Mesodermal cell (in vitro differentiated cells): Measurements from ENCODE around the gene PERCC1. TPM values are rescaled to one million over a fixed set of nuclear protein-coding genes. Genes with fewer than 3 reads are reported as not detected.

Source experiments
- H3K27ac ChIP-seq: 2 replicates; pipeline ENCODE4 v1.7.0; 2013; ENCODE audit warnings: mild to moderate bottlenecking, low read depth, low read length, moderate library complexity; ENCODE audit not compliant: severe bottlenecking
- H3K36me3 ChIP-seq: 2 replicates; pipeline ENCODE4 v1.7.1; 2013; ENCODE audit warnings: mild to moderate bottlenecking, low read length, moderate library complexity; ENCODE audit not compliant: control insufficient read depth, insufficient read depth
- H3K4me1 ChIP-seq: one replicate; pipeline ENCODE4 v1.7.1; 2013; ENCODE audit warnings: mild to moderate bottlenecking, low read length; ENCODE audit not compliant: insufficient read depth, control insufficient read depth, poor library complexity, severe bottlenecking
- H3K4me3 ChIP-seq: 2 replicates; pipeline ENCODE4 v1.7.0; 2013; ENCODE audit warnings: low read length, control low read depth, mild to moderate bottlenecking; ENCODE audit not compliant: insufficient read depth, poor library complexity, severe bottlenecking; ENCODE audit errors: extremely low read depth
- H3K9me3 ChIP-seq: 2 replicates; pipeline ENCODE4 v1.7.1; 2013; ENCODE audit warnings: mild to moderate bottlenecking, low read length, moderate library complexity; ENCODE audit not compliant: control insufficient read depth
- WGBS, 2 experiments: methylation state at CpG; one replicate each; pipeline ENCODE4 v1.1.5; 2013; ENCODE audit warnings: missing lambda C conversion rate in 2 of 2; ENCODE audit not compliant: insufficient coverage in 2 of 2; 5-methylcytosine and 5-hydroxymethylcytosine counted together
- polyA plus RNA-seq, 2 experiments: library from polyadenylated mRNA; stranded (reverse); fragments of 50-300 nt; gene quantifications; one replicate each; pipeline ENCODE4 v1.2.3, GENCODE V29; 2013

The PERCC1 gene
- not detected for polyA plus RNA-seq (2013, experiment 1 of 2)
- not detected for polyA plus RNA-seq (2013, experiment 2 of 2)

DNA sequence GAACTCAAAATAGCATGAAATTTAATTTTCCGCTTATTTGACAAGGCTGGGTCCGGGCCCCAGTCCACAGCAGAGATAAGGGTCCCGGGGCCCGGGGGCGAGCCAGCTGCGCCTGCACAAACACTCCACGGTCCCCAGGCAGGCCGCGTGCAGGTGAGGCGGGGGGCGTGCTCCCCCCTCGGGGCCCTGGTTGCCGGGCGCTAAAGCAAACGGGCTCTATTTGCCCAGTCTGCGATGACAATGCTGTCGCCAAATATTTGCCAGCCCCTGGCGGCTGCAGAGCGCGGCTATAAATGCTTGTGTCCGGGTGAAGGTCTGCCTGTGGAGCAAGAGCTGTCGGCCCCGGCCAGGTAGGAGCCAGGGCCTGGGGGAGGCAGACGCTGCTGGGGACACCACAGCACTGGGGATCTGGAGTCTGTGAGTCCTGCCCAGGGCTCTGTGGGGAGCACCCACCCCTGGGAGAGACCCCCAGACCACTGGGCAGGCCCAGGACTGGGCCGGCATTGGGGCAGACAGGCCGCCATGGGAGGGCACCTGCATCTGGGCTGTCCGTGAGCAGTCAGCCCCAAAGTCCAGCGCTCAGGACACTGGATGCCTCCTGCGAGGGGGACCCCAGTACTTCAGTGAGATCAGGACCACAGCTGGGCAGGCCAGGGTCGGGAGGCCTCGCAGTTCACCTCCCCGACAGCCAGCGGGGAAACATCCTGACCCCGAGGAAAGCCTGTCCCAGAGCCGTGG is at the start of gene PERCC1:
PERCC1 (plus strand) TSS at position 320 of the 738 bp plus-strand sequence. CDS start 1,516 bp downstream, outside the sequence.
- 86 to 90% methylated on average over 29 to 34 of the region's 35 CpGs for WGBS, 2 experiments

DNA sequence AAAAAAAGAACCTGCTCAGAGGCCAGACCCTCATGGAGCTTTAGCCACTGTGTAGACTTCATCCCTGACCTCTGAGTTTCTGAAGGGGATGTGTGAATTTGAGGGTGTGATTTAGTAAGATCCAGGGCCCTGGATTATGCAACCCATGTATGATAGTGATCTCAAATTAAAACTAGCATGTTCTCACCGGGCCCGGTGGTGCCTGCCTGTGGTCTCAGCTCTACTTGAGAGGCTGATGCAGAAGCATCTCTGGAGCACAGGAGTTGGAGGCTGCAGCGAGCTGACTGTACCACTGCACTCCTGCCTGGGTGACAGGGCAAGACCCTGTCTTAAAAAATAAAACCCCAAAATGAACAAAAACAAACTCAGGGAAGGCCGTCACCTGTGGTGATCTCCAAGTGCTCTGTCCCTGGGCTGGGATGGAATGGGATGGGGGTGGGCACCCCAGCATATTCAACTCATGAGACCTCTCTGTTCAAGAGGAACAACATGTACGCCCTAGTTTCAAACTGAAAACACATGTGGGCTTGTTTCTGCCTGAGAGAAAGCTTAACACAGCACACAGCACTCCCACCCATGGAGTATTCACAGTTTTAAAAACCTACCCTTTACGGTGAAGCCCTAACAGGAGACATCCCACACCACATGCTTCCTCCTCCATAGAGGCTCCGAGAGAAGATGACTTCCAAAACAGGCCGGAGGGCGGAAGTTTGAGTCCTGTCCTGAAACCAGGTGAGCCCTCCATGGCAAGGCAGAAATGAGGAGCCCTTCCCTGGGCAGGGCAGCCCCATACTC is 49.1 kb upstream of the PERCC1 start:
- 90 to 96% methylated on average over 6 to 7 of the region's 9 CpGs for WGBS, 2 experiments
- Histone ChIP-seq H3K9me3 (no peaks in the 10 kb centered on the region), H3K4me3 (no peak overlapping the region)

More for the DNA sequence above, at the start of gene PERCC1:
- Histone ChIP-seq H3K9me3 (no peaks in the 10 kb centered on the region), H3K4me3 (no peak within 1 kb of the TSS), H3K36me3 (no peaks in the 10 kb centered on the region), H3K27ac (no peak within 1 kb of the TSS), H3K4me1 (no peaks in the 10 kb centered on the region)

DNA sequence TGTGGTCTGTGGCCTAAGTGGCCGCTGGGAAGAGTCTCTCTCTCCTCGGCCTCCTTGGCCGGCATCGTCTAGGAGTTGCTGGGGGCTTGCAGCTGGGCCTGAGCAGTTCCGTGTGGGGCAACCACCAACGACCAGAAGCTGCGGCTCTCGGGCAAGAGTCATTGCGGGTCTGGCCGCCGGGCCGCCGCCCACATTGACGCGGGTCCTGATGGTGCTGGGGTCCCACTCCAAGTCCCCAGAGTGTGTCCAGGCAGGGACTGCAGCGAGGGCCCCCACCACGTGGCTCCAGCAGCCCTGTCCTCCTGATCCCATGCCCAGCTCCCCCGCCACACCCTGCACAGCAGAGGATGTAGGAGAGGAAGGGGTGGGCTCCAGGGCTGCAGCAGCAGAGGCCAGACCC is 47.3 kb upstream of the PERCC1 start:
- Histone ChIP-seq H3K4me3 (no peak overlapping the region), H3K27ac (no peak overlapping the region), H3K4me1 (peaks cover 3% of the 10 kb centered on the region), H3K36me3 (peaks cover 16% of the 10 kb centered on the region), H3K9me3 (no peaks in the 10 kb centered on the region)
- 89 to 97% methylated on average over 16 to 17 of the region's 18 CpGs for WGBS, 2 experiments

More for the DNA sequence above, 49.1 kb upstream of the PERCC1 start:
- H3K36me3 ChIP-seq: peaks cover 16% of the 10 kb centered on the region
- peaks cover 3% of the 10 kb centered on the region for H3K4me1 ChIP-seq
- no peak overlapping the region for H3K27ac ChIP-seq

DNA sequence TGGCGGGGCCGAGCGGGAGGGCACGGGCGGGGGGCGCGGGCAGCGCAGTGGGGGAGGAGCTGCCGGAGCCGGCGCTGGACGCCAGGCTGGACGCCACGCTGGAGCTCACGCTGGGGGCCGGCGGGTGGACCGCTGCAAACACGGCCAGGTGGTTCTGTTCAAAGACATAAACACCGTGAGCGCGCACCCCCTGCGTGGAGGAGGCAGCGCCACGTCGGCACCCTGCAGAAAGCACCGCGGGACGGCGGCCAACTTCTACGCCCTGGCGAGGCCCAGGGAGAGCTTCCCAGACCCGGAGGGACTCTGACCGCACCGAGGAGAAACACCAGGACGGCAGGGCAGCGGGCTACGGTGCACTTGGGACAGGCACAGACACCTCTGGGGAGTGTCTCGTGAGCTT is 45.6 kb upstream of the PERCC1 start:
- H3K4me1 ChIP-seq: no peaks in the 10 kb centered on the region
- H3K9me3 ChIP-seq: no peaks in the 10 kb centered on the region
- no peak overlapping the region for H3K4me3 ChIP-seq
- 96 to 97% methylated on average over 34 to 39 of the region's 39 CpGs for WGBS, 2 experiments
- peaks cover 24% of the 10 kb centered on the region for H3K36me3 ChIP-seq
- no peak overlapping the region for H3K27ac ChIP-seq

DNA sequence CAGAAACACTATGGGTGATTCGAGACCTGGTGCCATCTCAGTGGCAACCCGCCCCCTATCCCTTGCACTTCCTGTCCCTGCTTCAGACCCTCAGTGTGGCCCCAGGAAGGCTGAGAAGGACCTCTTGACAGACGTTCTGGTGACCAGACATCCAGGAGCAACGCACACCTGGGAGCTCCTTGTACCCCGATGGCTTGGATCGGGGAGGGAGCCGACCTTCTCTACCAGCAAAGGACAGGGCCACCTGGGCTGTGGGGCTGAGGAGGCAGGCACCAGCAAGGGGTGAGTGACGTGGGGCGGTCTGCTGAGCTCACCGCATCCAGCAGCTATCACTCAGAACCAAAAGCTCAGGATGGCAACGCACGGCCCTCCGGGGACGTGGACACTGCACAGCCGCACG is 43.5 kb upstream of the PERCC1 start:
- 94% methylated on average over 15 to 16 of the region's 16 CpGs for WGBS, 2 experiments
- peaks cover 15% of the 10 kb centered on the region for H3K36me3 ChIP-seq
- no peaks in the 10 kb centered on the region for H3K9me3 ChIP-seq

DNA sequence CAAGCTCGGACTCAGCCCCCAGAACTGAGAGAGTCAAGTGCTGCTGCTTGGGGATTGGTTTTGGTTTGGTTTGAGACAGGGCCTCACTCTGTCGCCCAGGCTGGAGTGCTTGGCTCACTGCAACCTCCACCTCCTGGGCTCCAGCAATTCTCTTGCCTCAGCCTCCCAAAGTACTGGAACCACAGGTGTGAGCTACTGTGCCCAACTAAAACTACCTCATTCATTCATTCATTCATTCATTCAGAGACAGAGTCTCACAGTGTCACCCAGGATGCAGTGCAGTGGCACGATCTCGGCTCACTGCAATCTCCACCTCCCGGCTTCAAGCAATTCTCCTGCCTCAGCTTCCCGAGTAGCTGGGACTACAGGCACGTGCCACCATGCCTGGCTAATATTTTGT is 41.1 kb upstream of the PERCC1 start:
- Histone ChIP-seq H3K9me3 (no peaks in the 10 kb centered on the region), H3K4me1 (no peaks in the 10 kb centered on the region), H3K36me3 (peaks cover 25% of the 10 kb centered on the region), H3K4me3 (no peak overlapping the region), H3K27ac (no peak overlapping the region)
- 93 to 99% methylated on average over 3 to 6 of the region's 7 CpGs for WGBS, 2 experiments

More for the DNA sequence above, 43.5 kb upstream of the PERCC1 start:
- H3K4me3 ChIP-seq: no peak overlapping the region
- H3K27ac ChIP-seq: no peak overlapping the region
- no peaks in the 10 kb centered on the region for H3K4me1 ChIP-seq

DNA sequence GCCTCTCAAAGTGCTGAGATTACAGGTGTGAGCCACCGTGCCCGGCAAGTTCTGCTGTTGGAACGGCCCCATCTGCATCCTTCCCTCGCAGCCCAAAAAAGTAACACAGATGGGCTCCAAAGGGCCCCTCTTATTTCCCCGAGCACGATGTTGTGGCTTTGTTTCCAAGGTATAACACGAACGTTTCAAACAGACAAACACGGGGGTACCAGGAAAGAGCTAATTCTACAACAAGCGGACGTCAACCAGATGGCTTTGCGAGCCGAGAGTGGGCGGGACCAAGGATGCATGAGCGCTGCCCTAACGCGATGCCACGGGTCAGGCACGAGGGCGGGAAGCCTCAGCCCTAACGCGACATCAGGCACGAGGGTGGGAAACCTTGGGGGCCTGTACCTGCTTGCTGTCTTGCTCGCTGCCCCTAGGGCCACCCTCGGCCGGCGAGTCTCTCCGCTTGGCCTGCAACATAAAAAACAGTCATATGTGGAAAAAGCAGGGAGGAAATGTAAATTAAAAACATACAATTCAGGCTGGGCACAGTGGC is 40.6 kb upstream of the PERCC1 start:
- Histone ChIP-seq H3K4me1 (no peaks in the 10 kb centered on the region), H3K27ac (no peak overlapping the region), H3K36me3 (peaks cover 25% of the 10 kb centered on the region), H3K9me3 (no peaks in the 10 kb centered on the region), H3K4me3 (no peak overlapping the region)
- 92 to 96% methylated on average over 23 to 28 of the region's 28 CpGs for WGBS, 2 experiments

DNA sequence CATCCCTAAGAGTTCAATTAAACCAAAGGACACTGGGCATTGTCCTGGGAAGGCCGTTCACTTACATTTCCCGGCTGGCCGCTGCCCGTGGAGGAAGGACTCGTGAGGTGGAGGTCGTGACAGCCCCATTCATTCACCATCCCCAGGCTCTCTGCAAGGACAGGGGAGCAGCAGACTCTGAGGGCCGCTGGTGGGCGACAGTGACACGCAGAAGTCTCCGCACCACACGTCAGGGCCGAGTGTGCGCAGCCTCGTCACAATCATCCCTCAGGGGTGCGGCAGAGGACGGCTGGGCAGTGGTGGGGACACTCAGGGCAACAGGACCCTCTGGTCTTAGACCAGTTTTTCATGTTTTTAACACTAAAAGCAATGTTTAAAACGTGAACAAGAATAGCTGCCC is 38.1 kb upstream of the PERCC1 start:
- WGBS, 2 experiments: 91 to 95% methylated on average over 16 of the region's 17 CpGs
- H3K36me3 ChIP-seq: peaks cover 22% of the 10 kb centered on the region
- H3K27ac ChIP-seq: no peak overlapping the region
- no peak overlapping the region for H3K4me3 ChIP-seq
- H3K9me3 ChIP-seq: no peaks in the 10 kb centered on the region
- no peaks in the 10 kb centered on the region for H3K4me1 ChIP-seq

DNA sequence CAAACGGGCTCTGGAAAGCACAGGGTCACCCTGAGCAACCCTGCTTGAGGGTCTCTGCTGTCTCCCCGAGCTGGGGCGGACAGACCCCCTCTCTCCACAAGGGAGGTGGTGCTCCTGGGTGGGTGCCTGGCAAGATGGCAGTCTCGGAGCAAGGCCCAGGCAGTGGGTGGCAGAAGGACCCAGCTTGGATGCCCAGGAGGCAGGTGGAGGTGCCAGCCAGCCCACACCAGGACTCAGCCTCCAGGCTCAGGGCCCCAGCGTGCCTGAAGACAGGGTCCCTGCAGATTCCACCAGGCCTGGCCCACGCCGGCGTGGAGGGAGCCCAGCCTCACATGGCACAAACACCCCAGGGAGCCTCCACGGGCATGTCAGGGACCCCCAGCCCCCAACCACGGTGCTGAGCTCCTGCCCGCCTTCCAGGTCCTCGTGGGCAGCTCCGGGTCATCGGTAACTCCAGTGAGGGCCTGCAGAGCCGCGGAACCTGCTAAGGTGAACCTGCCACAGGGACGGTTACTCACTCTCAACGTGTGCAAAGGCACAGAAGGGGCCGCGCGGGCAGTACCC is 37.2 kb upstream of the PERCC1 start:
- Histone ChIP-seq H3K4me3 (no peak overlapping the region), H3K4me1 (no peaks in the 10 kb centered on the region), H3K36me3 (peaks cover 22% of the 10 kb centered on the region), H3K27ac (no peak overlapping the region), H3K9me3 (no peaks in the 10 kb centered on the region)
- 97% methylated on average over 17 to 19 of the region's 21 CpGs for WGBS, 2 experiments

DNA sequence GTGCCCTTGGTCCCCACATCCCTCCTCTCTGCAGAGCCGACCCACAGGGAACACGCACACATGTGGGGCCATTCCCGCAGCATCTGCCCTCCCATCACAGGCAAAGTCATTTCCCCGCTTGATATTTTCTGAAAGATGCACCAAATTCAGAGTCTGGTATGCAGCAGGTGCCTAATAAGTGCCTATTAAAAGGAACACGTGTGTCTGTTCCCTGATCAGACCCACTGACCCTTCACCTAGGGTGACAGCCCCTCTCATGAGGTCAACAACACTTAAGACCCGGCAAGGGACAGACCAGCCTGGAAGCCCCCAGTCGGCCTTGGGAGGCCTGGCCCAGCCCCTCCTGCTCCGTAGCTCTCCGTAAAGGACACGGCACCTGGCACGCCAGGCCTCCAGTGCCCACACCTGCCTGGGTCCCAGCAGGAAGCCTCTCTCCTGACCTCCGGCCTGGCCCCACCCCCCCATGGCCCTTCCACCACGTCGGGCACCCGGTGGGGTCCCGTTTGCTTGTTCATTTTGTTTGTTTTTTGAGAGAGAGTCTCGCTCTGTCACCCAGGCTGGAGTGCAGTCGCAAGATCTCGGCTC is 36.4 kb upstream of the PERCC1 start:
- Histone ChIP-seq H3K9me3 (no peaks in the 10 kb centered on the region), H3K36me3 (peaks cover 19% of the 10 kb centered on the region), H3K4me1 (no peaks in the 10 kb centered on the region), H3K27ac (no peak overlapping the region), H3K4me3 (no peak overlapping the region)
- 94 to 95% methylated on average over 17 to 18 of the region's 19 CpGs for WGBS, 2 experiments
